H9 (cell line): ENCODE measurements around the gene SLC23A2. TPM values are rescaled to one million over a fixed set of nuclear protein-coding genes. Genes with fewer than 3 reads are reported as not detected.

Source experiments
- DNase-seq: peaks from one replicate; pipeline ENCODE4 v3.0.0-alpha.2; 2017
- H2AFZ ChIP-seq: one replicate; pipeline ENCODE4 v1.6.1; 2013; ENCODE audit warnings: mild to moderate bottlenecking, low read length, control low read depth, moderate library complexity
- H2AK5ac ChIP-seq: 2 replicates; pipeline ENCODE4 v1.6.1; 2013; ENCODE audit warnings: low read length, control low read depth, mixed read lengths; ENCODE audit not compliant: insufficient read length
- H2BK120ac ChIP-seq: one replicate; pipeline ENCODE4 v1.6.1; 2013; ENCODE audit warnings: low read depth, mild to moderate bottlenecking, low read length, control low read depth, inconsistent platforms; ENCODE audit not compliant: poor library complexity, severe bottlenecking
- H2BK12ac ChIP-seq: 2 replicates; pipeline ENCODE4 v1.6.1; 2013; ENCODE audit warnings: low read length, control low read depth, mixed read lengths, low read depth; ENCODE audit not compliant: insufficient read length
- H2BK15ac ChIP-seq: 2 replicates; pipeline ENCODE4 v1.6.1; 2013; ENCODE audit warnings: low read depth, low read length, control low read depth
- H2BK20ac ChIP-seq: one replicate; pipeline ENCODE4 v1.6.1; 2013; ENCODE audit warnings: low read depth, mild to moderate bottlenecking, low read length, control low read depth, inconsistent platforms; ENCODE audit not compliant: poor library complexity, severe bottlenecking
- H2BK5ac ChIP-seq: 2 replicates; pipeline ENCODE4 v1.6.1; 2013; ENCODE audit warnings: low read length, control low read depth, mixed read lengths; ENCODE audit not compliant: insufficient read length
- H3K14ac ChIP-seq: 2 replicates; pipeline ENCODE4 v1.6.1; 2013; ENCODE audit warnings: low read length, control low read depth; ENCODE audit not compliant: insufficient read depth
- H3K18ac ChIP-seq: 2 replicates; pipeline ENCODE4 v1.6.1; 2013; ENCODE audit warnings: low read depth, mild to moderate bottlenecking, mixed read lengths, low read length, control low read depth; ENCODE audit not compliant: insufficient read length
- H3K23ac ChIP-seq: 2 replicates; pipeline ENCODE4 v1.6.1; 2013; ENCODE audit warnings: low read length, control low read depth, mixed read lengths, low read depth; ENCODE audit not compliant: insufficient read length
- H3K23me2 ChIP-seq: 2 replicates; pipeline ENCODE4 v1.6.1; 2013; ENCODE audit warnings: low read depth, mild to moderate bottlenecking, mixed read lengths, low read length, control low read depth; ENCODE audit not compliant: insufficient read length, poor library complexity, severe bottlenecking
- H3K27ac ChIP-seq: 2 replicates; pipeline ENCODE4 v1.5.1; 2013; ENCODE audit warnings: low read length, control low read depth, mixed read lengths, low read depth; ENCODE audit not compliant: insufficient read length
- H3K27me3 ChIP-seq: 2 replicates; pipeline ENCODE4 v1.6.1; 2013; ENCODE audit warnings: low read length, control low read depth, inconsistent platforms; ENCODE audit not compliant: insufficient read depth
- H3K4ac ChIP-seq: 2 replicates; pipeline ENCODE4 v1.6.1; 2013; ENCODE audit warnings: low read depth, mild to moderate bottlenecking, control low read depth, inconsistent platforms, low read length, moderate library complexity
- H3K4me1 ChIP-seq: 2 replicates; pipeline ENCODE4 v1.6.1; 2013; ENCODE audit warnings: low read length, control low read depth, inconsistent platforms; ENCODE audit not compliant: insufficient read depth
- H3K4me2 ChIP-seq: 2 replicates; pipeline ENCODE4 v1.6.1; 2013; ENCODE audit warnings: low read length, control low read depth, mixed read lengths; ENCODE audit not compliant: insufficient read length, insufficient read depth
- H3K56ac ChIP-seq: 2 replicates; pipeline ENCODE4 v1.6.1; 2013; ENCODE audit warnings: low read depth, mild to moderate bottlenecking, mixed read lengths, low read length, control low read depth; ENCODE audit not compliant: insufficient read length
- H3K79me1 ChIP-seq: 2 replicates; pipeline ENCODE4 v1.6.1; 2013; ENCODE audit warnings: low read depth, mild to moderate bottlenecking, moderate library complexity, low read length, control low read depth, inconsistent platforms; ENCODE audit not compliant: insufficient read depth, poor library complexity, severe bottlenecking
- H3K79me2 ChIP-seq: 2 replicates; pipeline ENCODE4 v1.6.1; 2013; ENCODE audit warnings: low read length, control low read depth, inconsistent platforms; ENCODE audit not compliant: insufficient read depth
- H3K9ac ChIP-seq: 2 replicates; pipeline ENCODE4 v1.6.1; 2013; ENCODE audit warnings: low read length, control low read depth, mixed read lengths; ENCODE audit not compliant: insufficient read length; ENCODE audit errors: extremely low read depth
- H3K9me3 ChIP-seq: one replicate; pipeline ENCODE4 v1.6.1; 2013; ENCODE audit warnings: low read depth, low read length, inconsistent platforms; ENCODE audit not compliant: control insufficient read depth
- H3T11ph ChIP-seq: one replicate; pipeline ENCODE4 v1.6.1; 2013; ENCODE audit warnings: mild to moderate bottlenecking, low read length, control low read depth, inconsistent platforms
- H4K20me1 ChIP-seq: one replicate; pipeline ENCODE4 v1.6.1; 2013; ENCODE audit not compliant: control insufficient read depth, insufficient read length, insufficient read depth
- H4K5ac ChIP-seq: 2 replicates; pipeline ENCODE4 v1.6.1; 2013; ENCODE audit warnings: low read depth, mild to moderate bottlenecking, mixed read lengths, low read length, control low read depth; ENCODE audit not compliant: insufficient read length
- H4K8ac ChIP-seq: replicated peaks from 2 replicates; pipeline ENCODE4 v1.6.1; 2013; ENCODE audit warnings: low read length, control low read depth, mixed read lengths, low read depth; ENCODE audit not compliant: insufficient read length
- H4K91ac ChIP-seq: 2 replicates; pipeline ENCODE4 v1.6.1; 2013; ENCODE audit warnings: low read depth, mild to moderate bottlenecking, moderate library complexity, mixed read lengths, low read length, control low read depth; ENCODE audit not compliant: insufficient read length
- H3K27ac Mint-ChIP-seq, 3 experiments: 2 replicates in 2 of 3; 3 replicates in 1 of 3; pipeline ENCODE4 v1.8.0; 2020 to 2021; ENCODE audit warnings: mixed read lengths in 3 of 3, mild to moderate bottlenecking in 1 of 3, moderate library complexity in 1 of 3
- H3K27me3 Mint-ChIP-seq: 2 replicates; pipeline ENCODE4 v1.8.0; 2021; ENCODE audit warnings: low read depth, mild to moderate bottlenecking, moderate library complexity, mixed read lengths
- H3K36me3 Mint-ChIP-seq, 3 experiments: 2 replicates in 2 of 3; 3 replicates in 1 of 3; pipeline ENCODE4 v1.8.0; 2020 to 2021; ENCODE audit warnings: low read depth in 3 of 3, mixed read lengths in 3 of 3; ENCODE audit not compliant: insufficient read depth in 1 of 3
- H3K4me1 Mint-ChIP-seq, 2 experiments: 2 replicates each; pipeline ENCODE4 v1.8.0; 2020; ENCODE audit warnings: mixed read lengths in 2 of 2
- H3K4me3 Mint-ChIP-seq, 2 experiments: 2 replicates in 1 of 2; 3 replicates in 1 of 2; pipeline ENCODE4 v1.8.0; 2020 to 2021; ENCODE audit warnings: mild to moderate bottlenecking in 2 of 2, mixed read lengths in 2 of 2, moderate library complexity in 1 of 2
- H3K9me3 Mint-ChIP-seq, 2 experiments: 2 replicates in 1 of 2; 3 replicates in 1 of 2; pipeline ENCODE4 v1.8.0; 2020; ENCODE audit warnings: mild to moderate bottlenecking in 2 of 2, mixed read lengths in 2 of 2, moderate library complexity in 1 of 2
- WGBS: extraction: QIAGEN DNeasy Blood & Tissue Kit; methylation state at CpG from one replicate; pipeline ENCODE4 v1.1.7; 2013; ENCODE audit warnings: missing lambda C conversion rate, low lambda C conversion rate, mixed read lengths; ENCODE audit not compliant: insufficient read length; ENCODE audit errors: extremely low coverage; 5-methylcytosine and 5-hydroxymethylcytosine counted together
- total RNA-seq: library from RNA; stranded (reverse); gene quantifications from 2 replicates; pipeline ENCODE4 v1.2.1, GENCODE V29; 2021
- TF ChIP-seq, protein P1 (sequence below): fragments of 200-600 bp; sonication (generic); conservative IDR thresholded peaks from 3 replicates; pipeline ENCODE4 v1.8.0; 2021; ENCODE audit warnings: antibody characterized with exemption, mild to moderate bottlenecking

Gene SLC23A2
- total RNA-seq, 1 experiment from 2014 or later, result 16.5 TPM

GRCh38 chr20:4869290-4870193 lies 131.8 kb downstream of the SLC23A2 start:
- no peaks in the 10 kb centered on the region for H3K27me3 Mint-ChIP-seq
- TF ChIP-seq, protein P1, sequence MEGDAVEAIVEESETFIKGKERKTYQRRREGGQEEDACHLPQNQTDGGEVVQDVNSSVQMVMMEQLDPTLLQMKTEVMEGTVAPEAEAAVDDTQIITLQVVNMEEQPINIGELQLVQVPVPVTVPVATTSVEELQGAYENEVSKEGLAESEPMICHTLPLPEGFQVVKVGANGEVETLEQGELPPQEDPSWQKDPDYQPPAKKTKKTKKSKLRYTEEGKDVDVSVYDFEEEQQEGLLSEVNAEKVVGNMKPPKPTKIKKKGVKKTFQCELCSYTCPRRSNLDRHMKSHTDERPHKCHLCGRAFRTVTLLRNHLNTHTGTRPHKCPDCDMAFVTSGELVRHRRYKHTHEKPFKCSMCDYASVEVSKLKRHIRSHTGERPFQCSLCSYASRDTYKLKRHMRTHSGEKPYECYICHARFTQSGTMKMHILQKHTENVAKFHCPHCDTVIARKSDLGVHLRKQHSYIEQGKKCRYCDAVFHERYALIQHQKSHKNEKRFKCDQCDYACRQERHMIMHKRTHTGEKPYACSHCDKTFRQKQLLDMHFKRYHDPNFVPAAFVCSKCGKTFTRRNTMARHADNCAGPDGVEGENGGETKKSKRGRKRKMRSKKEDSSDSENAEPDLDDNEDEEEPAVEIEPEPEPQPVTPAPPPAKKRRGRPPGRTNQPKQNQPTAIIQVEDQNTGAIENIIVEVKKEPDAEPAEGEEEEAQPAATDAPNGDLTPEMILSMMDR, result no peak
- H3K4ac ChIP-seq, result no peak overlapping the region
- H2BK15ac ChIP-seq, result no peak overlapping the region
- no peak overlapping the region for H3K4me3 Mint-ChIP-seq
- no peaks in the 10 kb centered on the region for H3K79me1 ChIP-seq
- DNase-seq, result no peak
- H4K20me1 ChIP-seq, result no peaks in the 10 kb centered on the region
- no peak overlapping the region for H3K18ac ChIP-seq
- no peaks in the 10 kb centered on the region for H3K27me3 ChIP-seq
- peaks cover 2 to 20% (median 19%) of the 10 kb centered on the region in 3 experiments; a peak in 5 of 7 replicates for H3K36me3 Mint-ChIP-seq
- H3K14ac ChIP-seq, result no peak overlapping the region
- H3K23ac ChIP-seq, result no peak overlapping the region
- no peaks in the 10 kb centered on the region for H3K79me2 ChIP-seq
- no peak overlapping the region for H2AK5ac ChIP-seq
- no peak overlapping the region for H2BK12ac ChIP-seq
- no peak overlapping the region for H2BK20ac ChIP-seq
- H3K9me3 ChIP-seq, result no peaks in the 10 kb centered on the region
- no peak overlapping the region for H3K9ac ChIP-seq
- no peak overlapping the region for H4K8ac ChIP-seq
- H2BK5ac ChIP-seq, result no peak overlapping the region
- WGBS, result no CpG with 5 or more reads among the region's 20 CpGs
- H3K23me2 ChIP-seq, result no peaks in the 10 kb centered on the region
- H3K4me1 ChIP-seq, result no peaks in the 10 kb centered on the region
- H2BK120ac ChIP-seq, result no peak overlapping the region
- peaks cover 0 to 2% of the 10 kb centered on the region in 2 experiments; a peak in 1 of 4 replicates for H3K4me1 Mint-ChIP-seq
- H4K5ac ChIP-seq, result no peak overlapping the region
- no peak overlapping the region for H3K4me2 ChIP-seq
- no peak overlapping the region for H2AFZ ChIP-seq
- no peak overlapping the region for H3K27ac ChIP-seq
- no peak overlapping the region for H4K91ac ChIP-seq
- no peak overlapping the region for H3K56ac ChIP-seq
- peak overlapping the region in 1 of 3 experiments; percentile 39; a peak in 1 of 7 replicates for H3K27ac Mint-ChIP-seq
- H3K9me3 Mint-ChIP-seq, result no peaks in the 10 kb centered on the region
- H3T11ph ChIP-seq, result no peak overlapping the region
